Neutrophil (primary cell): ENCODE data around the gene TOMM40.

Experiments used
- H3K27ac ChIP-seq: fragments of 200-600 bp; sonication (generic); 2 replicates; pipeline ENCODE4 v1.5.1; 2016; ENCODE audit warnings: mild to moderate bottlenecking, moderate library complexity
- H3K27me3 ChIP-seq: fragments of 200-600 bp; sonication (generic); 2 replicates; pipeline ENCODE4 v1.6.0; 2016; ENCODE audit warnings: mild to moderate bottlenecking
- H3K36me3 ChIP-seq: fragments of 200-600 bp; sonication (generic); 2 replicates; pipeline ENCODE4 v1.5.1; 2017
- H3K4me1 ChIP-seq, 2 experiments: fragments of 200-600 bp in 1 of 2; sonication (generic) in 1 of 2; 1 replicate in 1 of 2; 2 replicates in 1 of 2; pipeline versions ENCODE4 v1.5.1 to v1.6.1; 2013 to 2016; ENCODE audit warnings: low read depth in 1 of 2, low read length in 1 of 2, mild to moderate bottlenecking in 1 of 2, moderate library complexity in 1 of 2; ENCODE audit not compliant: control insufficient read depth in 1 of 2, insufficient read depth in 1 of 2
- H3K4me3 ChIP-seq, 2 experiments: fragments of 200-600 bp in 1 of 2; sonication (generic) in 1 of 2; 1 replicate in 1 of 2; 2 replicates in 1 of 2; pipeline ENCODE4 v1.5.1; 2013 to 2016; ENCODE audit warnings: low read depth in 1 of 2, low read length in 1 of 2, mild to moderate bottlenecking in 1 of 2, moderate library complexity in 1 of 2
- H3K9me3 ChIP-seq: fragments of 200-600 bp; sonication (generic); 2 replicates; pipeline ENCODE4 v1.5.1; 2016
- TF ChIP-seq, protein P1 (sequence below): fragments of 200-600 bp; sonication (generic); IDR thresholded peaks from 2 replicates; pipeline ENCODE4 v1.5.1; 2016; ENCODE audit warnings: antibody characterized with exemption

The TOMM40 gene

DNA sequence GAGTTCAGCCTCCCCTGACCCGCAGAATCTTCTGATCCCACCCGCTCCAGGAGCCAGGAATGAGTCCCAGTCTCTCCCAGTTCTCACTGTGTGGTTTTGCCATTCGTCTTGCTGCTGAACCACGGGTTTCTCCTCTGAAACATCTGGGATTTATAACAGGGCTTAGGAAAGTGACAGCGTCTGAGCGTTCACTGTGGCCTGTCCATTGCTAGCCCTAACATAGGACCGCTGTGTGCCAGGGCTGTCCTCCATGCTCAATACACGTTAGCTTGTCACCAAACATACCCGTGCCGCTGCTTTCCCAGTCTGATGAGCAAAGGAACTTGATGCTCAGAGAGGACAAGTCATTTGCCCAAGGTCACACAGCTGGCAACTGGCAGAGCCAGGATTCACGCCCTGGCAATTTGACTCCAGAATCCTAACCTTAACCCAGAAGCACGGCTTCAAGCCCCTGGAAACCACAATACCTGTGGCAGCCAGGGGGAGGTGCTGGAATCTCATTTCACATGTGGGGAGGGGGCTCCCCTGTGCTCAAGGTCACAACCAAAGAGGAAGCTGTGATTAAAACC is 13.5 kb downstream of the TOMM40 start:
- TF ChIP-seq, protein P1, sequence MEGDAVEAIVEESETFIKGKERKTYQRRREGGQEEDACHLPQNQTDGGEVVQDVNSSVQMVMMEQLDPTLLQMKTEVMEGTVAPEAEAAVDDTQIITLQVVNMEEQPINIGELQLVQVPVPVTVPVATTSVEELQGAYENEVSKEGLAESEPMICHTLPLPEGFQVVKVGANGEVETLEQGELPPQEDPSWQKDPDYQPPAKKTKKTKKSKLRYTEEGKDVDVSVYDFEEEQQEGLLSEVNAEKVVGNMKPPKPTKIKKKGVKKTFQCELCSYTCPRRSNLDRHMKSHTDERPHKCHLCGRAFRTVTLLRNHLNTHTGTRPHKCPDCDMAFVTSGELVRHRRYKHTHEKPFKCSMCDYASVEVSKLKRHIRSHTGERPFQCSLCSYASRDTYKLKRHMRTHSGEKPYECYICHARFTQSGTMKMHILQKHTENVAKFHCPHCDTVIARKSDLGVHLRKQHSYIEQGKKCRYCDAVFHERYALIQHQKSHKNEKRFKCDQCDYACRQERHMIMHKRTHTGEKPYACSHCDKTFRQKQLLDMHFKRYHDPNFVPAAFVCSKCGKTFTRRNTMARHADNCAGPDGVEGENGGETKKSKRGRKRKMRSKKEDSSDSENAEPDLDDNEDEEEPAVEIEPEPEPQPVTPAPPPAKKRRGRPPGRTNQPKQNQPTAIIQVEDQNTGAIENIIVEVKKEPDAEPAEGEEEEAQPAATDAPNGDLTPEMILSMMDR, result no peak
- peaks cover 37% of the 10 kb centered on the region for H3K27me3 ChIP-seq
- peaks cover 3 to 11% of the 10 kb centered on the region in 2 experiments for H3K4me1 ChIP-seq
- no peaks in the 10 kb centered on the region for H3K9me3 ChIP-seq
- peaks cover 6% of the 10 kb centered on the region for H3K36me3 ChIP-seq
- H3K27ac ChIP-seq, result no peak overlapping the region
- no peak overlapping the region for H3K4me3 ChIP-seq

DNA sequence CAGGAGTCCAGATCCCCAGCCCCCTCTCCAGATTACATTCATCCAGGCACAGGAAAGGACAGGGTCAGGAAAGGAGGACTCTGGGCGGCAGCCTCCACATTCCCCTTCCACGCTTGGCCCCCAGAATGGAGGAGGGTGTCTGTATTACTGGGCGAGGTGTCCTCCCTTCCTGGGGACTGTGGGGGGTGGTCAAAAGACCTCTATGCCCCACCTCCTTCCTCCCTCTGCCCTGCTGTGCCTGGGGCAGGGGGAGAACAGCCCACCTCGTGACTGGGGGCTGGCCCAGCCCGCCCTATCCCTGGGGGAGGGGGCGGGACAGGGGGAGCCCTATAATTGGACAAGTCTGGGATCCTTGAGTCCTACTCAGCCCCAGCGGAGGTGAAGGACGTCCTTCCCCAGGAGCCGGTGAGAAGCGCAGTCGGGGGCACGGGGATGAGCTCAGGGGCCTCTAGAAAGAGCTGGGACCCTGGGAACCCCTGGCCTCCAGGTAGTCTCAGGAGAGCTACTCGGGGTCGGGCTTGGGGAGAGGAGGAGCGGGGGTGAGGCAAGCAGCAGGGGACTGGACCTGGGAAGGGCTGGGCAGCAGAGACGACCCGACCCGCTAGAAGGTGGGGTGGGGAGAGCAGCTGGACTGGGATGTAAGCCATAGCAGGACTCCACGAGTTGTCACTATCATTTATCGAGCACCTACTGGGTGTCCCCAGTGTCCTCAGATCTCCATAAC is 14.5 kb downstream of the TOMM40 start, which contains the start of gene APOE:
TSS of gene APOE (plus strand) at position 360 of the 724 bp plus-strand sequence. CDS start 829 bp downstream, outside the sequence.
- TF ChIP-seq, protein P1, result no peak
- Histone ChIP-seq H3K9me3 (no peaks in the 10 kb centered on the region), H3K4me1 (peaks cover 3 to 11% of the 10 kb centered on the region in 2 experiments), H3K36me3 (peaks cover 6% of the 10 kb centered on the region), H3K27me3 (peaks cover 37% of the 10 kb centered on the region), H3K27ac (no peak within 1 kb of the TSS), H3K4me3 (no peak within 1 kb of the TSS)

DNA sequence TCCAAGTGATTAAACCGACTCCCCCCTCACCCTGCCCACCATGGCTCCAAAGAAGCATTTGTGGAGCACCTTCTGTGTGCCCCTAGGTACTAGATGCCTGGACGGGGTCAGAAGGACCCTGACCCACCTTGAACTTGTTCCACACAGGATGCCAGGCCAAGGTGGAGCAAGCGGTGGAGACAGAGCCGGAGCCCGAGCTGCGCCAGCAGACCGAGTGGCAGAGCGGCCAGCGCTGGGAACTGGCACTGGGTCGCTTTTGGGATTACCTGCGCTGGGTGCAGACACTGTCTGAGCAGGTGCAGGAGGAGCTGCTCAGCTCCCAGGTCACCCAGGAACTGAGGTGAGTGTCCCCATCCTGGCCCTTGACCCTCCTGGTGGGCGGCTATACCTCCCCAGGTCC is 16.6 kb downstream of the TOMM40 start:
- Histone ChIP-seq H3K36me3 (no peaks in the 10 kb centered on the region), H3K9me3 (no peaks in the 10 kb centered on the region), H3K27ac (no peak overlapping the region), H3K4me1 (peaks cover 3 to 11% of the 10 kb centered on the region in 2 experiments), H3K4me3 (no peak overlapping the region), H3K27me3 (peaks cover 57% of the 10 kb centered on the region)
- TF ChIP-seq, protein P1, result no peak

DNA sequence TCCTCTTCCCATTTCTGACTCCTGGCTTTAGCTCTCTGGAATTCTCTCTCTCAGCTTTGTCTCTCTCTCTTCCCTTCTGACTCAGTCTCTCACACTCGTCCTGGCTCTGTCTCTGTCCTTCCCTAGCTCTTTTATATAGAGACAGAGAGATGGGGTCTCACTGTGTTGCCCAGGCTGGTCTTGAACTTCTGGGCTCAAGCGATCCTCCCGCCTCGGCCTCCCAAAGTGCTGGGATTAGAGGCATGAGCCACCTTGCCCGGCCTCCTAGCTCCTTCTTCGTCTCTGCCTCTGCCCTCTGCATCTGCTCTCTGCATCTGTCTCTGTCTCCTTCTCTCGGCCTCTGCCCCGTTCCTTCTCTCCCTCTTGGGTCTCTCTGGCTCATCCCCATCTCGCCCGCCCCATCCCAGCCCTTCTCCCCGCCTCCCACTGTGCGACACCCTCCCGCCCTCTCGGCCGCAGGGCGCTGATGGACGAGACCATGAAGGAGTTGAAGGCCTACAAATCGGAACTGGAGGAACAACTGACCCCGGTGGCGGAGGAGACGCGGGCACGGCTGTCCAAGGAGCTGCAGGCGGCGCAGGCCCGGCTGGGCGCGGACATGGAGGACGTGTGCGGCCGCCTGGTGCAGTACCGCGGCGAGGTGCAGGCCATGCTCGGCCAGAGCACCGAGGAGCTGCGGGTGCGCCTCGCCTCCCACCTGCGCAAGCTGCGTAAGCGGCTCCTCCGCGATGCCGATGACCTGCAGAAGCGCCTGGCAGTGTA is 17.2 kb downstream of the TOMM40 start:
- H3K27ac ChIP-seq, result no peak overlapping the region
- peaks cover 3 to 11% of the 10 kb centered on the region in 2 experiments for H3K4me1 ChIP-seq
- H3K27me3 ChIP-seq, result peaks cover 63% of the 10 kb centered on the region
- H3K4me3 ChIP-seq, result no peak overlapping the region
- TF ChIP-seq, protein P1, result no peak
- no peaks in the 10 kb centered on the region for H3K9me3 ChIP-seq
- H3K36me3 ChIP-seq, result no peaks in the 10 kb centered on the region

DNA sequence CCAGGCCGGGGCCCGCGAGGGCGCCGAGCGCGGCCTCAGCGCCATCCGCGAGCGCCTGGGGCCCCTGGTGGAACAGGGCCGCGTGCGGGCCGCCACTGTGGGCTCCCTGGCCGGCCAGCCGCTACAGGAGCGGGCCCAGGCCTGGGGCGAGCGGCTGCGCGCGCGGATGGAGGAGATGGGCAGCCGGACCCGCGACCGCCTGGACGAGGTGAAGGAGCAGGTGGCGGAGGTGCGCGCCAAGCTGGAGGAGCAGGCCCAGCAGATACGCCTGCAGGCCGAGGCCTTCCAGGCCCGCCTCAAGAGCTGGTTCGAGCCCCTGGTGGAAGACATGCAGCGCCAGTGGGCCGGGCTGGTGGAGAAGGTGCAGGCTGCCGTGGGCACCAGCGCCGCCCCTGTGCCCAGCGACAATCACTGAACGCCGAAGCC is 17.8 kb downstream of the TOMM40 start:
- no peak overlapping the region for H3K27ac ChIP-seq
- peaks cover 3 to 7% of the 10 kb centered on the region in 2 experiments for H3K4me1 ChIP-seq
- TF ChIP-seq, protein P1, result no peak
- no peaks in the 10 kb centered on the region for H3K9me3 ChIP-seq
- no peaks in the 10 kb centered on the region for H3K36me3 ChIP-seq
- no peak overlapping the region for H3K4me3 ChIP-seq
- peaks cover 69% of the 10 kb centered on the region for H3K27me3 ChIP-seq
